ENCODE data around the gene CYP2A7.
A peak's percentile ranks its signal among the peaks of the same experiment; 100 is the strongest.
"Not testable (repeated sequence)": the region's sequence is repeated elsewhere in the genome, so short reads cannot be mapped to it uniquely, and the experiment has no call there.

The CYP2A7 gene

DNA sequence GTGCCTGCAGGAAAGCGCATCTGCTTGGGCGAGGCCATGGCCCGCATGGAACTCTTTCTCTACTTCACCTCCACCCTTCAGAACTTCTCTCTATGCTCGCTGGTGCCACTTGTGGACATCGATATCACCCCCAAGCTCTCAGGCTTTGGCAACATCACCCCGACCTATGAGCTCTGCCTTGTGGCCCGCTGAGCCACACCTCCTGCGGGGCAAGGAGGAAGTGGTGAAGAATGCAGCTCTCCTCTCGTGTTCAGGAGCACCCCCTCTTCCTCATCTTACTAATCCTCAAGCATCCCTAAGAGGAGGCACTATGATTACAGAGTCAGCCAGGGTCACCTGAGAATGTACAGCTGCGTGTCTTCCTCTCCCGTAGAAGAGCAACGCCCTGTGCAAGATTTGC, 17.9 kb upstream of the CYP2A7 start:
- H3K4me3 ChIP-seq (ENCODE audit: low read length in 2 of 2); H3K4me1 ChIP-seq (ENCODE audit: control insufficient read depth in 2 of 2, insufficient read depth in 2 of 2, low read length in 2 of 2); H3K36me3 ChIP-seq (ENCODE audit: control insufficient read depth in 2 of 2, insufficient read depth in 2 of 2, low read length in 2 of 2); H3K27me3 ChIP-seq (ENCODE audit: control insufficient read depth in 2 of 2, insufficient read depth in 2 of 2, low read length in 2 of 2); H3K9ac ChIP-seq (ENCODE audit: low read depth in 1 of 2, low read length in 2 of 2); H3K27ac ChIP-seq (ENCODE audit: low read depth in 2 of 2, low read length in 2 of 2); H3K9me3 ChIP-seq (ENCODE audit: control insufficient read depth in 2 of 2, low read length in 2 of 2): not testable (repeated sequence)

DNA sequence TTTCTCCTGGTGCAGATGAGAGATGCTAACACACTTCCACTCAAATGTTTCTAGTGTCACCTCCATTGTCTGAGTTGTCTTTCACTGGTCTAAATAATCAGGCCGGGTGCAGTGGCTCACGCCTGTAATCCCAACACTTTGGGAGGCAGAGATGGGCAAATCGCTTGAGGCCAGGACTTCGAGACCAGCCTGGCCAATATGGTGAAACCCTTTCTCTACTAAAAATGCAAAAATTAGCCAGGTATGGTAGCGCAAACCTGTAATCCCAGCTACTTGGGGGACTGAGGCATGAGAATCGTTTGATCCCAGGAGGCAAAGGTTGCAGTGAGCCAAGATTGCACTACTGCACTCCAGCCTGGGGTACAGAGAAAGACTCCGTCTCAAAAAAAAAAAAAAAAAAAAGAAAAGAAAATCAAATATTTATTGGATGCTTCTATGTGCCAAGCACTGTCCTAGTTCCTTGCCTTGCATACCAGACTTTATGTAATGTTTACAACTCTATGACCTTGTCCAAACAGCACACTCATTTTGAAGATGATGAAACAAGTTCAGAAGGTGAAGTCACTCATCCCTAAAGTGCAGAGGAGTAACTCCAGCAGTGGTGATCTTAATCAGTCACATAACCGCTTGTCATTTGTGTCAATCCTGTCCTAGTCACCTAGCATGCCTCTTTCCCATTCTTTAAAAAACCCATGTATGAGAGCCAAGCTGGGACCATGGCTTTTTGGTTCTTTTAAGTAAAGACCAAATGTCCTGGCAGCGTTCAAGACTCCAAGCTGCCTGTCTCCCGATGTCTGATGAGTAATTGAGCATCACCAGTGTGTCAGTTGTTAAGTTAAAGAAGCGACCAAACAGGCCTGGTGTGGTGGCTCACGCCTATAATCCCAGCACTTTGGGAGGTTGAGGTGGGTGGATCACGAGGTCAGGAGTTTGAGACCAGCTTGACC, 15.1 kb upstream of the CYP2A7 start:
- not testable (repeated sequence) for H3K9ac ChIP-seq (ENCODE audit: low read depth in 1 of 2, low read length in 2 of 2); H3K9me3 ChIP-seq (ENCODE audit: control insufficient read depth in 2 of 2, low read length in 2 of 2); H3K27ac ChIP-seq (ENCODE audit: low read depth in 2 of 2, low read length in 2 of 2); H3K27me3 ChIP-seq (ENCODE audit: control insufficient read depth in 2 of 2, insufficient read depth in 2 of 2, low read length in 2 of 2); H3K36me3 ChIP-seq (ENCODE audit: control insufficient read depth in 2 of 2, insufficient read depth in 2 of 2, low read length in 2 of 2); H3K4me1 ChIP-seq (ENCODE audit: control insufficient read depth in 2 of 2, insufficient read depth in 2 of 2, low read length in 2 of 2); H3K4me3 ChIP-seq (ENCODE audit: low read length in 2 of 2)

GRCh38 chr19:40896418-40896796, 14.4 kb upstream of the CYP2A7 start:
- no peaks in the 10 kb centered on the region for H3K9me3 ChIP-seq (ENCODE audit: control insufficient read depth in 2 of 2, low read length in 2 of 2)
- H3K4me3 ChIP-seq (ENCODE audit: low read length in 2 of 2), result no peak overlapping the region
- no peaks in the 10 kb centered on the region for H3K27me3 ChIP-seq (ENCODE audit: control insufficient read depth in 2 of 2, insufficient read depth in 2 of 2, low read length in 2 of 2)
- no peaks in the 10 kb centered on the region for H3K4me1 ChIP-seq (ENCODE audit: control insufficient read depth in 2 of 2, insufficient read depth in 2 of 2, low read length in 2 of 2)
- no peaks in the 10 kb centered on the region for H3K36me3 ChIP-seq (ENCODE audit: control insufficient read depth in 2 of 2, insufficient read depth in 2 of 2, low read length in 2 of 2)
- H3K9ac ChIP-seq (ENCODE audit: low read depth in 1 of 2, low read length in 2 of 2), result no peak overlapping the region
- no peak overlapping the region for H3K27ac ChIP-seq (ENCODE audit: low read depth in 2 of 2, low read length in 2 of 2)

GRCh38 chr19:40893112-40893511, 11.1 kb upstream of the CYP2A7 start:
- Histone ChIP-seq H3K27ac (ENCODE audit: low read depth in 2 of 2, low read length in 2 of 2) (no peak overlapping the region), H3K4me3 (ENCODE audit: low read length in 2 of 2) (no peak overlapping the region), H3K9me3 (ENCODE audit: control insufficient read depth in 2 of 2, low read length in 2 of 2) (no peaks in the 10 kb centered on the region), H3K36me3 (ENCODE audit: control insufficient read depth in 2 of 2, insufficient read depth in 2 of 2, low read length in 2 of 2) (no peaks in the 10 kb centered on the region), H3K27me3 (ENCODE audit: control insufficient read depth in 2 of 2, insufficient read depth in 2 of 2, low read length in 2 of 2) (no peaks in the 10 kb centered on the region), H3K4me1 (ENCODE audit: control insufficient read depth in 2 of 2, insufficient read depth in 2 of 2, low read length in 2 of 2) (no peaks in the 10 kb centered on the region), H3K9ac (ENCODE audit: low read depth in 1 of 2, low read length in 2 of 2) (no peak overlapping the region)

GRCh38 chr19:40889366-40889765, 7.3 kb upstream of the CYP2A7 start:
- H3K4me3 ChIP-seq (ENCODE audit: low read length in 2 of 2), result no peak overlapping the region
- no peaks in the 10 kb centered on the region for H3K4me1 ChIP-seq (ENCODE audit: control insufficient read depth in 2 of 2, insufficient read depth in 2 of 2, low read length in 2 of 2)
- no peak overlapping the region for H3K9ac ChIP-seq (ENCODE audit: low read depth in 1 of 2, low read length in 2 of 2)
- no peaks in the 10 kb centered on the region for H3K27me3 ChIP-seq (ENCODE audit: control insufficient read depth in 2 of 2, insufficient read depth in 2 of 2, low read length in 2 of 2)
- no peak overlapping the region for H3K27ac ChIP-seq (ENCODE audit: low read depth in 2 of 2, low read length in 2 of 2)
- no peaks in the 10 kb centered on the region for H3K36me3 ChIP-seq (ENCODE audit: control insufficient read depth in 2 of 2, insufficient read depth in 2 of 2, low read length in 2 of 2)
- H3K9me3 ChIP-seq (ENCODE audit: control insufficient read depth in 2 of 2, low read length in 2 of 2), result no peaks in the 10 kb centered on the region

- Histone ChIP-seq H3K4me1 (ENCODE audit: control insufficient read depth in 2 of 2, insufficient read depth in 2 of 2, low read length in 2 of 2) (no peaks in the 10 kb centered on the region), H3K36me3 (ENCODE audit: control insufficient read depth in 2 of 2, insufficient read depth in 2 of 2, low read length in 2 of 2) (no peaks in the 10 kb centered on the region), H3K27ac (ENCODE audit: low read depth in 2 of 2, low read length in 2 of 2) (no peak overlapping the region), H3K9me3 (ENCODE audit: control insufficient read depth in 2 of 2, low read length in 2 of 2) (no peaks in the 10 kb centered on the region), H3K4me3 (ENCODE audit: low read length in 2 of 2) (no peak overlapping the region), H3K9ac (ENCODE audit: low read depth in 1 of 2, low read length in 2 of 2) (no peak overlapping the region), H3K27me3 (ENCODE audit: control insufficient read depth in 2 of 2, insufficient read depth in 2 of 2, low read length in 2 of 2) (no peaks in the 10 kb centered on the region)
These were observed 6.2 kb upstream of the CYP2A7 start for GRCh38 chr19:40888191-40888590.

DNA sequence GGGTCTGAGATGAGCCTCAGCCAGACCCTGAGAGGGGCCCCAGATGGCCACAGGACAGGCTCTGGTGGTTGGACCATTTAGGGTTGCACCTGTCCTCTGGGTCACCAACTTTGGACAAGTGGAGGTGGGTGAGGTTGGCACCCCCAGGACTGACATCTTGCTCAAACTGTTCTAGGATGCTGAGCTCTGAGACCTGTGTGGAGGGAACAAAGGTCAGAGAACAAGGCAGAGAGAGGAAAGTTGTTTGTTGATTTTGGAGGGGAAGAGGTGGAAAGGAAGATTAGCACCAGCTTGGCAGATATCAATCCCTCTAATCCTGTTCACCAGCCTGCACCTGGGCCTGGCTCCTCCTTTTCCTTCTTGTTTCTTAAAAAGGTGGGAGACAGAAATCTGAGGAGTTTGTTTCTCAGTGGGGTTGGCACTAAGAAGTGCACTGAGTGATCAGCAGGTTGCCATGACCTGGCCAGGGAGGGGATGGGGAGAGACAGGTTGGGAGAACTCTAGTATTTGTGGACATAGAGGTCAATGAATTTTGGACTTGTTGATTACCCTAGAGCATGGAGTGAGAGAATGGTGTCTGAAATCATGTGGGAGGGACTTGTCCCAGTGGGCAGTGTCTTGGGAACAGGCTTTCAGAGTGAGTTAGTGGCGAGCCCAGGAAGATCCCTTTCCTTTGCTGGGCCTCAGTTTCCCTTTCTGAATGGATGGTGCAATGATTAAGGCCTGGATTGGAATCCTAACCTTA, 2.3 kb upstream of the CYP2A7 start:
- not testable (repeated sequence) for H3K4me1 ChIP-seq (ENCODE audit: control insufficient read depth in 2 of 2, insufficient read depth in 2 of 2, low read length in 2 of 2); H3K9me3 ChIP-seq (ENCODE audit: control insufficient read depth in 2 of 2, low read length in 2 of 2); H3K27me3 ChIP-seq (ENCODE audit: control insufficient read depth in 2 of 2, insufficient read depth in 2 of 2, low read length in 2 of 2); H3K27ac ChIP-seq (ENCODE audit: low read depth in 2 of 2, low read length in 2 of 2); H3K4me3 ChIP-seq (ENCODE audit: low read length in 2 of 2); H3K36me3 ChIP-seq (ENCODE audit: control insufficient read depth in 2 of 2, insufficient read depth in 2 of 2, low read length in 2 of 2); H3K9ac ChIP-seq (ENCODE audit: low read depth in 1 of 2, low read length in 2 of 2)

DNA sequence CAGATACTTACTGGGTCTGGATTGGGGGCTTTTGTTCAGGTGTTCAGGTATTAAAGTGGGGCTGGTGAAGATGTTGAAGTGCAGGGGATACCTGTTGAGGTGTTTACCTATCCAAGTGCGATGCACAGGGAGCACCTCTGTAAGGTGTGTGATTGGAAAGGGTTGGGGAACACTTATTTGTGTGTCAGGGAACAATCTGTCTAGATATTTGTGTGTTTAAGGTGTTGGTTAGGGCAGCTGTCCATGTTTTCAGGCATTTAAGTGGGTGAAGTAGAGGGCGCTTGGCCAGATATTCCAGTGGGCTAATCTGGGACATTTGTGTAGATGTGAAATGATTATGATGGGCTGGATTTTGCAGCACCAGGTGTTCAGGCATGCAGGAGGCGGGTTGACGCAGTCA, 2.7 kb downstream of the CYP2A7 start:
- H3K36me3 ChIP-seq (ENCODE audit: control insufficient read depth in 2 of 2, insufficient read depth in 2 of 2, low read length in 2 of 2); H3K27ac ChIP-seq (ENCODE audit: low read depth in 2 of 2, low read length in 2 of 2); H3K4me1 ChIP-seq (ENCODE audit: control insufficient read depth in 2 of 2, insufficient read depth in 2 of 2, low read length in 2 of 2); H3K9ac ChIP-seq (ENCODE audit: low read depth in 1 of 2, low read length in 2 of 2); H3K4me3 ChIP-seq (ENCODE audit: low read length in 2 of 2); H3K9me3 ChIP-seq (ENCODE audit: control insufficient read depth in 2 of 2, low read length in 2 of 2); H3K27me3 ChIP-seq (ENCODE audit: control insufficient read depth in 2 of 2, insufficient read depth in 2 of 2, low read length in 2 of 2): not testable (repeated sequence)

DNA sequence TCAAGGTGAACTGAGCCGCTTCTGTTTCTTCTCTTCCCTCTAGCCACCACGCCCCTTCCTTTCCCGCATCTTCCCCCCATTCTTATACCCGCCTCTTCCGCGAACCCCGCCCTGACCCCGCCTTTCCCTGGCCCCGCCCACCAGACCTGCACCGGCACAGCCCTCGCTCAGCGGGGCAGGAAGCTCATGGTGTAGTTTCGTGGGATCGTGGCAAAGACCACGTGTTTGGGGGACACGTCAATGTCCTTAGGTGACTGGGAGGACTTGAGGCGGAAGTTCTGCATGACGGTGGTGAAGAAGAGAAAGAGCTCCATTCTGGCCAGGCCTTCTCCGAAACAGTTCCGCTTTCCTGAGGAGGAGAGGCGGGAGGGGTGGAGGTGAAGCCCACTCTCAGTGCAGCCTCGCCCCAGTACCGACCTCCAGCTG, 6.5 kb downstream of the CYP2A7 start:
- H3K4me3 ChIP-seq (ENCODE audit: low read length in 2 of 2), result peak overlapping the region in 1 of 2 donors; percentile 38
- not testable (repeated sequence) for H3K9me3 ChIP-seq (ENCODE audit: control insufficient read depth in 2 of 2, low read length in 2 of 2); H3K27ac ChIP-seq (ENCODE audit: low read depth in 2 of 2, low read length in 2 of 2); H3K9ac ChIP-seq (ENCODE audit: low read depth in 1 of 2, low read length in 2 of 2); H3K36me3 ChIP-seq (ENCODE audit: control insufficient read depth in 2 of 2, insufficient read depth in 2 of 2, low read length in 2 of 2); H3K4me1 ChIP-seq (ENCODE audit: control insufficient read depth in 2 of 2, insufficient read depth in 2 of 2, low read length in 2 of 2); H3K27me3 ChIP-seq (ENCODE audit: control insufficient read depth in 2 of 2, insufficient read depth in 2 of 2, low read length in 2 of 2)

DNA sequence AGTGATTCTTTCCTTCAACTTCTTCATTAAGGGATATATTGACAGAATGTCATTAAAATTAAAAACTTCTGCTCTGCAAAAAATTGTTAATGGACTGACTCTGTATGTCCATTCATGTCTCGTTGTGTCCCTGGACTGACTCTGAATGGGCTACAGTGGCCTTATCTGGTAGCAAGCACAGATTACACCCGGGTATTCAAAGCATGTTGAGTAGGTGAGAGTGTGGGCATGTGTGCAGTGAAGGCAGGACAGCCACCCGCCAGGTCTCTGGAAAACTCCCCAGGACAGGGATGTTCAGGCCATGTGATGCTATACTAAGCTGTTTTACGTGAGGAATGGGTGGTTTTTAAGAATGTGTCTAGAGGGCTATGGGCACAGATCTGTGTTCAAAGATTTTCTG, 7.2 kb downstream of the CYP2A7 start:
- not testable (repeated sequence) for H3K27me3 ChIP-seq (ENCODE audit: control insufficient read depth in 2 of 2, insufficient read depth in 2 of 2, low read length in 2 of 2); H3K9me3 ChIP-seq (ENCODE audit: control insufficient read depth in 2 of 2, low read length in 2 of 2); H3K36me3 ChIP-seq (ENCODE audit: control insufficient read depth in 2 of 2, insufficient read depth in 2 of 2, low read length in 2 of 2); H3K9ac ChIP-seq (ENCODE audit: low read depth in 1 of 2, low read length in 2 of 2); H3K27ac ChIP-seq (ENCODE audit: low read depth in 2 of 2, low read length in 2 of 2); H3K4me1 ChIP-seq (ENCODE audit: control insufficient read depth in 2 of 2, insufficient read depth in 2 of 2, low read length in 2 of 2)
- H3K4me3 ChIP-seq (ENCODE audit: low read length in 2 of 2), result peak overlapping the region in 1 of 2 donors; percentile 38
